Heart right ventricle (tissue), 16 donors: ENCODE data around the gene SVIL. TPM values are rescaled to one million over a fixed set of nuclear protein-coding genes. Genes with fewer than 3 reads are reported as not detected.
"Not testable (repeated sequence)": the region's sequence is repeated elsewhere in the genome, so short reads cannot be mapped to it uniquely, and the experiment has no call there.

Experiments used
- ATAC-seq, 8 donors: fragments of 200-7000 bp; cut with Tn5 transposase; one replicate each; pipeline ENCODE4 v1.9.1; 2020; ENCODE audit warnings: mild to moderate bottlenecking in 8 of 8, moderate library complexity in 8 of 8, moderate number of reproducible peaks in 1 of 8
- DNase-seq, 2 donors: peaks; one replicate each; pipeline ENCODE4 v3.0.0-alpha.2; 2020
- H3K27ac ChIP-seq, 10 donors: fragments of 200-600 bp; sonication (generic) in 2 of 10; one replicate each; pipeline versions ENCODE4 v1.5.0 to v1.8.0; 2020 to 2022; ENCODE audit warnings: mild to moderate bottlenecking in 3 of 10
- H3K27me3 ChIP-seq, 7 donors: fragments of 200-600 bp; one replicate each; pipeline ENCODE4 v1.8.0; 2021 to 2022; ENCODE audit warnings: mild to moderate bottlenecking in 2 of 7
- H3K36me3 ChIP-seq, 9 donors: fragments of 200-600 bp; sonication (generic) in 1 of 9; one replicate each; pipeline versions ENCODE4 v1.5.0 to v1.8.0; 2020 to 2022; ENCODE audit warnings: mild to moderate bottlenecking in 2 of 9
- H3K4me1 ChIP-seq, 9 donors: fragments of 200-600 bp; sonication (generic) in 1 of 9; one replicate each; pipeline versions ENCODE4 v1.5.0 to v1.8.0; 2020 to 2022; ENCODE audit warnings: mild to moderate bottlenecking in 4 of 9
- H3K4me3 ChIP-seq, 10 donors: fragments of 200-600 bp; sonication (generic) in 2 of 10; one replicate each; pipeline versions ENCODE4 v1.5.0 to v1.8.0; 2020 to 2022; ENCODE audit warnings: mild to moderate bottlenecking in 7 of 10, moderate library complexity in 2 of 10
- H3K9me3 ChIP-seq, 11 donors: fragments of 200-600 bp in 10 of 11; sonication (generic) in 2 of 11; one replicate each; pipeline versions ENCODE4 v1.5.0 to v1.8.0; 2013 to 2022; ENCODE audit warnings: mild to moderate bottlenecking in 2 of 11, control low read depth in 1 of 11, moderate library complexity in 1 of 11
- CTCF ChIP-seq, 9 donors: fragments of 200-600 bp; sonication (generic) in 2 of 9; IDR thresholded peaks; one replicate each; pipeline versions ENCODE4 v1.5.0 to v1.8.0; 2021 to 2022; ENCODE audit warnings: antibody characterized with exemption in 9 of 9, mild to moderate bottlenecking in 5 of 9, moderate library complexity in 1 of 9
- WGBS, 2 donors: extraction: QIAGEN DNeasy Blood & Tissue Kit; methylation state at CpG; one replicate each; pipeline ENCODE4 v1.1.7; 2013; ENCODE audit warnings: inconsistent platforms in 1 of 2; 5-methylcytosine and 5-hydroxymethylcytosine counted together
- intact Hi-C, 10 donors: fragments of 100-400 bp; cut with DNase I; formaldehyde crosslinking; loops; one replicate each; pipeline versions ENCODE4 v1.11.1 to v1.14.2; 2022
- polyA plus RNA-seq, 2 donors: library from polyadenylated mRNA; stranded (reverse); fragments of 200-250 nt; gene quantifications; one replicate each; pipeline ENCODE4 v1.2.3, GENCODE V29; 2013
- total RNA-seq, 10 donors: library from RNA; stranded (reverse); fragmentation: NEBNext Ultra II Directional in 3 of 10; extraction: Animal tissue kit (Norgen Biotek cat#: 25700) in 3 of 10; gene quantifications; one replicate each; pipeline versions ENCODE4 v1.2.1 to v1.2.4, GENCODE V29; 2021 to 2023
- donor health status: Arrhythmogenic right ventricular cardiomyopathy.
- donor health status: ischemic (EF 13 %, LVEDD 7.1; RV severe dilation, severe dysfunction).
- donor health status: healthy with polysubstance abuse.
- donor health status: DM: no; HTN: yes; CAD: no.
- donor health status: DM: no; HTN: no; CAD: no.
- donor health status: ischemic (EF 25% LVEDD 6.9; RV normal size, moderate dysfunction).
- donor health status: ischemic (EF 25% LVEDD 5.7; RV mildly dilated, moderate dysfunction).
- donor health status: healthy.
- donor health status: DM: yes; HTN: yes; CAD: no.
- donor health status: Ischemic cardiomyopathy.
- donor health status: ischemic (EF 35%, LVEDD 5.7; RV mildly dilated, moderate dysfunction).
- donor health status: nonischemic (EF 11% LVEDD 7.7; RV severe dilation, severe dysfunction).
- donor health status: DM: yes; HTN: yes; CAD: no.
- donor health status: PGD.
- donor health status: ischemic (EF 29% LVEDD 5.4; RV normal size, mild dysfunction).
- donor health status: nonischemic (EF 23%, LVEDD 6.1; RV moderate dilation, normal function).

Gene SVIL
- total and polyA plus RNA-seq, 12 donors: 38.6 to 655 (median 450) TPM

GRCh38 chr10:29443745-29444523, 190.8 kb downstream of the SVIL start:
- Histone ChIP-seq H3K27ac (no peak overlapping the region), H3K4me1 (peaks cover 0 to 27% (median 14%) of the 10 kb centered on the region in 9 donors), H3K27me3 (no peaks in the 10 kb centered on the region), H3K36me3 (peaks cover 0 to 15% (median 0%) of the 10 kb centered on the region in 9 donors), H3K9me3 (peaks cover 0 to 10% (median 5%) of the 10 kb centered on the region in 11 donors), H3K4me3 (no peak overlapping the region)
- no peak for ATAC-seq
- DNase-seq: no peak
- TF ChIP-seq CTCF (IDR thresholded peaks at IDR 0.05): no peak
- 95 to 96% methylated on average over 5 of the region's 5 CpGs for WGBS, 2 donors
- intact Hi-C loops: loop anchor here in 2 of 10 donors (2.0 to 10.0 kb wide), 2 partner anchors 49 to 57 kb away; no protein-coding TSS in a partner anchor

- Histone ChIP-seq H3K4me3 (no peak overlapping the region), H3K9me3 (peaks cover 0 to 38% (median 15%) of the 10 kb centered on the region in 11 donors), H3K27me3 (no peaks in the 10 kb centered on the region), H3K4me1 (peaks cover 0 to 10% (median under 1%) of the 10 kb centered on the region in 9 donors), H3K36me3 (peaks cover 0 to 15% (median 0%) of the 10 kb centered on the region in 9 donors), H3K27ac (no peak overlapping the region)
- DNase-seq: no peak
- ATAC-seq: no peak
- TF ChIP-seq CTCF (IDR thresholded peaks at IDR 0.05): no peak
- 97 to 100% methylated on average over 2 of the region's 2 CpGs for WGBS, 2 donors
- intact Hi-C loops: loop anchor here in 1 of 10 donors (10.0 kb wide), 1 partner anchor 46 kb away; no protein-coding TSS in a partner anchor
Observed at GRCh38 chr10:29440981-29441380, 193.8 kb downstream of the SVIL start.

GRCh38 chr10:29439005-29439404, 195.8 kb downstream of the SVIL start:
- intact Hi-C loops, H3K27ac ChIP-seq, H3K27me3 ChIP-seq, DNase-seq, H3K4me3 ChIP-seq, ATAC-seq, H3K4me1 ChIP-seq: not testable (repeated sequence)
- Histone ChIP-seq H3K9me3 (peaks cover 0 to 39% (median 15%) of the 10 kb centered on the region in 11 donors), H3K36me3 (peaks cover 0 to 15% (median 0%) of the 10 kb centered on the region in 9 donors)
- 97 to 99% methylated on average over 3 of the region's 3 CpGs for WGBS, 2 donors

GRCh38 chr10:29438271-29438670, 196.5 kb downstream of the SVIL start:
- peaks cover 0 to 6% (median 0%) of the 10 kb centered on the region in 9 donors for H3K4me1 ChIP-seq
- no peaks in the 10 kb centered on the region for H3K27me3 ChIP-seq
- no peak overlapping the region for H3K4me3 ChIP-seq
- WGBS, 2 donors: 89 to 92% methylated on average over 9 of the region's 9 CpGs
- no peak for ATAC-seq
- intact Hi-C loops: no loop called here
- H3K9me3 ChIP-seq: peaks cover 0 to 39% (median 15%) of the 10 kb centered on the region in 11 donors
- no peak for TF ChIP-seq CTCF (IDR thresholded peaks at IDR 0.05)
- peaks cover 0 to 15% (median 0%) of the 10 kb centered on the region in 9 donors for H3K36me3 ChIP-seq
- H3K27ac ChIP-seq: no peak overlapping the region
- DNase-seq: no peak

GRCh38 chr10:29437871-29438270, 196.9 kb downstream of the SVIL start:
- intact Hi-C loops: no loop called here
- no peak for TF ChIP-seq CTCF (IDR thresholded peaks at IDR 0.05)
- ATAC-seq (no peak), DNase-seq (no peak)
- H3K4me3 ChIP-seq: no peak overlapping the region
- H3K4me1 ChIP-seq: peaks cover 0 to 6% (median 0%) of the 10 kb centered on the region in 9 donors
- H3K27me3 ChIP-seq: no peaks in the 10 kb centered on the region
- peaks cover 0 to 39% (median 15%) of the 10 kb centered on the region in 11 donors for H3K9me3 ChIP-seq
- no peak overlapping the region for H3K27ac ChIP-seq
- peaks cover 0 to 15% (median 0%) of the 10 kb centered on the region in 9 donors for H3K36me3 ChIP-seq
- WGBS, 2 donors: 93 to 100% methylated on average over 2 of the region's 2 CpGs
